Measurements from ENCODE around the gene CFAP299. TPM values are rescaled to one million over a fixed set of nuclear protein-coding genes. Genes with fewer than 3 reads are reported as not detected.
A peak's percentile ranks its signal among the peaks of the same experiment; 100 is the strongest.

CFAP299 gene
- total and polyA plus RNA-seq, 5 donors, result not detected

DNA sequence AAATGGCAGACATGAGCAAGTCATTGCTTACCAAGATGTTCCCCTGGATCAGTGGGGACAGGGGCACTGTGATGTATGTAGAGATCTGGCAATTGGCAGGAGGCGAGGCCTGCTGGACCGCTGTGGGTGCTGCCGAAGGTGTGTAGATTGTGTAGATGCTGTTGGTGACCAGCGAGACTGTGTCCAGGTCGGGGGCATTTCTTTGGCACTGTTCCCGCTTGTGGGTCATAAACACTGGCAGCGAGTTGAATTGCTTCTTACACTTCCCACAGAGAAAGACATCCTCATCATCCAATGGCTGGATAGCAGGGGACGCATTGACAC is 52.7 kb downstream of the CFAP299 start:
- Histone ChIP-seq H3K27me3 (ENCODE audit: control insufficient read depth, insufficient read depth) (no peaks in the 10 kb centered on the region), H3K27ac (ENCODE audit: low read length) (no peak overlapping the region), H3K4me1 (ENCODE audit: control insufficient read depth, insufficient read depth, low read length) (no peaks in the 10 kb centered on the region), H3K4me3 (ENCODE audit: low read length) (no peak overlapping the region), H3K9me3 (ENCODE audit: control insufficient read depth, low read length) (no peaks in the 10 kb centered on the region)
- intact Hi-C loops (cut with DNase I), result no loop called here
- 89% methylated on average over 8 of the region's 8 CpGs for WGBS
- DNase-seq (no peak), ATAC-seq (no peak)

DNA sequence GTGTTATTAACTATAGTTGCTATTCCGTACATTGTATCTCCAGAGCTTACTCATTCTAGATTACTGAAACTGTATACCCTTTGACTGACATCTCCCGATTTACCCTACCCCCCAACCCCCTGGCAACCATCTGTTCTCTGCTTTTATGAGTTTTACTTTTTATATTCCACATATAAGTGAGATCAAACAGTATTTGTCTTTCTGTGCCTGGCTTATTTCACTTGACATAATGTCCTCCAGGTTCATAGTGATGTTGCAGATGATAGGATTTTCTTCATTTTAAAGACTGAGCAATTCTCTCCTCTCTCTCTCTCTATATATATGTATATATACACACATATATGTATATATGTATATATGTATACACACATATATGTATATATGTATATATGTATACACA is 54.6 kb downstream of the CFAP299 start:
- ATAC-seq (no peak), DNase-seq (no peak)
- intact Hi-C loops (cut with DNase I), result no loop called here
- H3K27ac ChIP-seq (ENCODE audit: low read length), result no peak overlapping the region
- no peaks in the 10 kb centered on the region for H3K9me3 ChIP-seq (ENCODE audit: control insufficient read depth, low read length)
- no peaks in the 10 kb centered on the region for H3K4me1 ChIP-seq (ENCODE audit: control insufficient read depth, insufficient read depth, low read length)
- H3K4me3 ChIP-seq (ENCODE audit: low read length), result no peak overlapping the region
- no peaks in the 10 kb centered on the region for H3K27me3 ChIP-seq (ENCODE audit: control insufficient read depth, insufficient read depth)
- WGBS, result 91% methylated on average over 2 of the region's 2 CpGs

DNA sequence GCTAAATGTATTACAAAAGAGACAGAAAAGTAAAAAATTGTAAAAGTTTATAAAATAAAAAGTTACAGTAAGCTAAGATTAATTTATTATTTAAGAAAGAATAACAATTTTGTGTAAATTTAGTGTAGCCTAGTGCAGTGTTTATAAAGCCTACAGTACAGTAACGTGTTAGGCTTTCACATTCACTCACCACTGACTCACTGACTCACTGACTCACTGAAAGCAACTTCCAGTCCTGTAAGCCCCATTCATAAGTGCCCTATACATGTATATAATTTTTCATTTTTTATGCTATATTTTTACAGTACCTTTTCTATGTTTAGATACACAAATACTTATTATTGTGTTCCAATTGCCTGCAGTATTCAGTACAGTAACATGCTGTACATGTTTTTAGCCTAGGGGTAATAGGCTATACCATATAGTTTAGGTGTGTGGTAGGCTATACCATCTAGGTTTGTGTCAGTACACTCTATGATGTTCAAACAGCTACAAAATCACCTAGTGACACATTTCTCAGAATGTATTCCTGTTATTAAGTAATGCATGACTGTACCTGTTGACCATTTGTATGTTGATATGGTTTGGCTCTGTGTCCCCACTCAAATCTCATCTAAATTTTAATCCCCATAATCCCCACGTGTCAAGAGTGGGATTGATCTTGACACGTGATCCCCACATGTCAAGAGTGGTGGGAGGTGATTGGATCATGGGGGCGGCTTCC is 57.9 kb downstream of the CFAP299 start:
- Histone ChIP-seq H3K4me1 (ENCODE audit: control insufficient read depth, insufficient read depth, low read length) (no peaks in the 10 kb centered on the region), H3K27me3 (ENCODE audit: control insufficient read depth, insufficient read depth) (no peaks in the 10 kb centered on the region), H3K9me3 (ENCODE audit: control insufficient read depth, low read length) (no peaks in the 10 kb centered on the region), H3K4me3 (ENCODE audit: low read length) (no peak overlapping the region), H3K27ac (ENCODE audit: low read length) (no peak overlapping the region)
- 66% methylated on average over 4 of the region's 4 CpGs for WGBS
- DNase-seq (no peak), ATAC-seq (no peak)
- intact Hi-C loops (cut with DNase I), result no loop called here

DNA sequence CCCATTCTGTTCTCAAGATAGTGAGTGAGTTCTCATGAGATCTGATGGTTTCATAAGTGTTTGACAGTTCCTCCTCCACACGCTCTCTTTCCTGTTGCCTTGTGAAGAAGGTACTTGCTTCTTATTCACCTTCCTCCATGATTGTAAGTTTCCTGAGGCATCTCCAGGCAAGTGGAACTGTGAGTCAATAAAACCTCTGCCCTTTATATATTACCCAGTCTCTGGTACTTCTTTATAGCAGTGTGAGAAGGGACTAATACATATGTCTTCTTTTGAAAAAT is 58.4 kb downstream of the CFAP299 start:
- H3K27ac ChIP-seq (ENCODE audit: low read length), result no peak overlapping the region
- no peaks in the 10 kb centered on the region for H3K4me1 ChIP-seq (ENCODE audit: control insufficient read depth, insufficient read depth, low read length)
- no peak overlapping the region for H3K4me3 ChIP-seq (ENCODE audit: low read length)
- intact Hi-C loops (cut with DNase I), result no loop called here
- DNase-seq (no peak), ATAC-seq (no peak)
- no peaks in the 10 kb centered on the region for H3K9me3 ChIP-seq (ENCODE audit: control insufficient read depth, low read length)
- no peaks in the 10 kb centered on the region for H3K27me3 ChIP-seq (ENCODE audit: control insufficient read depth, insufficient read depth)
- 81% methylated on average over 1 of the region's 1 CpG for WGBS

DNA sequence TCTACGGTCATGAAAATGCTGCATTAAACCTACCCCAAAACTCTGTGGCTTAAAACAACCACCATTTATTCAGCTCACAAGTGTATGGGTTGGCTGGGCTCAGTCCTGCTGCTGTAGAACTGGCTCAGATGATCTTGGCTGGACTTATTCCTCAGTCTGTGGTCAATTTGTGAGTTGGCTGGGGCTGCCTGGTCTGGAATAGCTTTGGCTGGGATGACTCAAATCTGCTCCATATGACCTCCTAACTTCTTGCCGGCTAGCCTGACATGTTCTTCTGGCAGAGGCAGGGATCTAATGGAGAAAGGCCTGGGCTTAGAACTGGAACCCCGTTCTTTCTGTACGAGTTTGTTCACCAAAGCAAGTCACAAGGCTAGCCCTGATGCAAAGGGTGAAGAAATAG is 71.7 kb downstream of the CFAP299 start:
- Histone ChIP-seq H3K27me3 (ENCODE audit: control insufficient read depth, insufficient read depth) (no peaks in the 10 kb centered on the region), H3K4me1 (ENCODE audit: control insufficient read depth, insufficient read depth, low read length) (no peaks in the 10 kb centered on the region), H3K9me3 (ENCODE audit: control insufficient read depth, low read length) (no peaks in the 10 kb centered on the region), H3K4me3 (ENCODE audit: low read length) (no peak overlapping the region), H3K27ac (ENCODE audit: low read length) (no peak overlapping the region)
- peak; percentile 63 to 85 (median 65) for DNase-seq
- peak; percentile 86 to 97 for ATAC-seq
- intact Hi-C loops (cut with DNase I), result no loop called here
- WGBS, result 65% methylated on average over 4 of the region's 4 CpGs

DNA sequence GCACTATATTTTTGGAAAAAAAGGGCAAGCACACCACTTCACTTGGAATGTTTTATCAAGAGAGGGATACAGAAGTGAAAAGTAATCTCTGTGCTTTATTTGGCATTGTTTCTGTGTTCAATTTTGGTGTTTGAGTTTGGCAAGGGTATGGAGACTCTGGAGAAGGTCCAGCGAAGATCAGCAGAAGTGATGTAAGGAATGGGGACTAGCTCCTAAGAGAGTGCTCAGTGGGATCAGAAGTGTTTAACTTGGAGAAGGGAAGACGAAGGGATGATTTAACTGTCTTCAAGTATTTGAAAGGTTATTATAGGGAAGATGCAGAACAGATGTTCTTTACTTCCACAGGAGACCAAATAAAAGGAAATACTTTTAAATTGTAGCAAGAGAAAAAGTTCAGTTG is 74.3 kb downstream of the CFAP299 start:
- no peak for DNase-seq
- Histone ChIP-seq H3K27ac (ENCODE audit: low read length) (no peak overlapping the region), H3K9me3 (ENCODE audit: control insufficient read depth, low read length) (no peaks in the 10 kb centered on the region), H3K27me3 (ENCODE audit: control insufficient read depth, insufficient read depth) (no peaks in the 10 kb centered on the region), H3K4me1 (ENCODE audit: control insufficient read depth, insufficient read depth, low read length) (no peaks in the 10 kb centered on the region), H3K4me3 (ENCODE audit: low read length) (no peak overlapping the region)
- intact Hi-C loops (cut with DNase I), result no loop called here
- peak in 1 of 2 donors; percentile 51 for ATAC-seq
- WGBS, result 53% methylated on average over 2 of the region's 2 CpGs

DNA sequence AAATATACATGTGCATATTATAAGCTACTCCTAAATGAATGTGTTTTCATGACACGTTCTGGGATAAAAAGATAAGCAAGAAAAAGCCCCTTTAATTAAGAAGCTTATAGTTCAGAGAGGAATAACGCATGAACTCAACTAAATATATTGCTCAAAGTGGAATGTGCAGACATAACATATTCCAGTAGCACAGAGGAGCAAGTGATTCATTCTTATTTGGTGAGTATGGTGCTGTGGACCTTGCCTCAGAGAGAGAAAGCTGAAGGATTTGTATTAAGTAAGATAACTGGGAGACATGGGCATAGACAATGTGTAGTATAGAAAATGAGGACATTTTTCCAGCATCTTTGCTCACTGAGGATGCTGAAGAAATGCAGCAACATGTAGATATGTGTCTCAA is 76.8 kb downstream of the CFAP299 start:
- DNase-seq (no peak), ATAC-seq (no peak)
- WGBS, result 75% methylated on average over 2 of the region's 2 CpGs
- Histone ChIP-seq H3K4me1 (ENCODE audit: control insufficient read depth, insufficient read depth, low read length) (no peaks in the 10 kb centered on the region), H3K27me3 (ENCODE audit: control insufficient read depth, insufficient read depth) (no peaks in the 10 kb centered on the region), H3K9me3 (ENCODE audit: control insufficient read depth, low read length) (no peaks in the 10 kb centered on the region), H3K27ac (ENCODE audit: low read length) (no peak overlapping the region), H3K4me3 (ENCODE audit: low read length) (no peak overlapping the region)
- intact Hi-C loops (cut with DNase I), result no loop called here

DNA sequence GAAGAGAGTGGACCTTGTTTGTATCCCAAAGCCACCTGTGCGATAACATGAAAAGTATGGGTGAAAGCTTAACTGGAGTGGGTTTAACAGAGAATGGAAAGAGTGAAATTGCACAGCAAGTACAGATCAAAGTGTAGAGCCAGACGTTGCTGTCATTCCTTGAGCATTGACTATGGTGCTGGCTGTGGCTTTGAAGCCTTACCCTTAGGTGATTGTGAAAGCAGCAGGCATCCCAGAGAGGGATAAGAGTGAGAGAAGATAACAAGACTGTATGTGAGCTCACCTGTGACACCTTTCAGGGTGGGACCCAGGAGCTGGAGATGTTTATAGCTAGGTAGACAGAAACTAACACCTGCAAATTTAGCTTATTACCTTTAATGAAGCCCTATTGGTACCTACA is 77.6 kb downstream of the CFAP299 start:
- no peaks in the 10 kb centered on the region for H3K4me1 ChIP-seq (ENCODE audit: control insufficient read depth, insufficient read depth, low read length)
- DNase-seq (no peak), ATAC-seq (no peak)
- intact Hi-C loops (cut with DNase I), result no loop called here
- WGBS, result 19% methylated on average over 2 of the region's 2 CpGs
- H3K27me3 ChIP-seq (ENCODE audit: control insufficient read depth, insufficient read depth), result no peaks in the 10 kb centered on the region
- no peaks in the 10 kb centered on the region for H3K9me3 ChIP-seq (ENCODE audit: control insufficient read depth, low read length)
- H3K4me3 ChIP-seq (ENCODE audit: low read length), result no peak overlapping the region
- no peak overlapping the region for H3K27ac ChIP-seq (ENCODE audit: low read length)

DNA sequence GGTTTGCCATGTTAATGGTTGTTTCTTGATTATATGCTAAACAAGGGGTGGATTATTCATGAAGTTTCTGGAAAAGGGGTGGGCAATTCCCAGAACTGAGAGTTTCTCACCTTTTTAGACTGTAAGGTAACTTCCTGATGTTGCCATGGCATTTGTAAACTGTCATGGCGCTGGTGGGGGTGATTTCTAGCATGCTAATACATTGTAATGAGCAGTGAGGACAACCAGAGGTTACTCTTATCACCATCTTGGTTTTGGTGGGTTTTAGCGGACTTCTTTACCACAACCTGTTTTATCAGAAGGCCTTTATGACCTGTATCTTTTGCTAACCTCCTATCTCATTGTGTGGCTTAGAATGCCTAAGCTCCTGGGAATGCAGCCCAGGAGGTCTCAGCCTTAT is 81.5 kb downstream of the CFAP299 start:
- no peak for ATAC-seq
- Histone ChIP-seq H3K4me3 (ENCODE audit: low read length) (no peak overlapping the region), H3K27ac (ENCODE audit: low read length) (no peak overlapping the region), H3K27me3 (ENCODE audit: control insufficient read depth, insufficient read depth) (no peaks in the 10 kb centered on the region), H3K9me3 (ENCODE audit: control insufficient read depth, low read length) (no peaks in the 10 kb centered on the region), H3K4me1 (ENCODE audit: control insufficient read depth, insufficient read depth, low read length) (no peaks in the 10 kb centered on the region)
- DNase-seq, result no peak
- 80% methylated on average over 2 of the region's 2 CpGs for WGBS
- intact Hi-C loops (cut with DNase I), result no loop called here

DNA sequence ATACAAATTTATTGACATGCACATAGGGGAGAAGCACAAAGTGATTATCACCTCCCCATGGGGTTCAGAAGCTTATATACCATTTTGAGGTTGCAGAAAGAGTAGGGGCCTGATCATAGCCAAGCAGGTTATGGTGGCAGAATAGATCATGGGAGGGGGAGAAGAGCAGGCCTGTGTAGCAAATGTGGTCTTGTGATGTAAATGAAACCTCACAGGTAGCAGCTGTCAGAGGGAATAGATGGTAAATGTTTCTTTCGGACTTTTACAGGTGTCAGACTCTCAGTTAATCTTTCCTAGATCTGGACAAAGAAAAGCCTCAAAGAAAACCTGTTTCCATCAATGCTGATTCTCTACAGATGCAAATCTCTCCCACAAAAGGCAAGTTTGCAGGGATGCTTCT is 84.4 kb downstream of the CFAP299 start:
- WGBS, result 55% methylated on average over 1 of the region's 1 CpG
- intact Hi-C loops (cut with DNase I), result no loop called here
- H3K9me3 ChIP-seq (ENCODE audit: control insufficient read depth, low read length), result no peaks in the 10 kb centered on the region
- no peak overlapping the region for H3K4me3 ChIP-seq (ENCODE audit: low read length)
- no peak overlapping the region for H3K27ac ChIP-seq (ENCODE audit: low read length)
- no peaks in the 10 kb centered on the region for H3K27me3 ChIP-seq (ENCODE audit: control insufficient read depth, insufficient read depth)
- no peaks in the 10 kb centered on the region for H3K4me1 ChIP-seq (ENCODE audit: control insufficient read depth, insufficient read depth, low read length)
- DNase-seq (no peak), ATAC-seq (no peak)

DNA sequence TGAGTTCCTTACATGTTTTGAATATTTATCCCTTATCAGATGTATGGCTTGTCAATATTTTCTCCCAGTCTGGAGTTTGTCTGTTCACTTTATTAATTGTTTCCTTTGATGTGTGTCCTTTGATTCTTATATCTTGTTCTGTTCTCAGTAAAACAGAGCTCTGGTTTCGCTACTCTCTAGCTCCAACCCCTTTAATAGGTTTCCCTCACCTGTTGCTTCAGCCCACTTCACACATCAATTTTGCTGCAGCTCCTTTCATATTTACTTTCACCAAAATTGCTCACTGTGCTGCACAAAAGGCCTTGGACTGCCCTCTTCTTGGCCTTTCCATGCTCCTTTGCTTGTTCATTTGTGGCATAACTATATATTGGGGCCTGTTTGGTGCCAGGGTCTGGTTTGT is 85.1 kb downstream of the CFAP299 start:
- Histone ChIP-seq H3K4me3 (ENCODE audit: low read length) (no peak overlapping the region), H3K9me3 (ENCODE audit: control insufficient read depth, low read length) (no peaks in the 10 kb centered on the region), H3K4me1 (ENCODE audit: control insufficient read depth, insufficient read depth, low read length) (no peaks in the 10 kb centered on the region), H3K27me3 (ENCODE audit: control insufficient read depth, insufficient read depth) (no peaks in the 10 kb centered on the region), H3K27ac (ENCODE audit: low read length) (no peak overlapping the region)
- intact Hi-C loops (cut with DNase I), result no loop called here
- ATAC-seq (no peak), DNase-seq (no peak)
- WGBS, result 82% methylated on average over 1 of the region's 1 CpG

DNA sequence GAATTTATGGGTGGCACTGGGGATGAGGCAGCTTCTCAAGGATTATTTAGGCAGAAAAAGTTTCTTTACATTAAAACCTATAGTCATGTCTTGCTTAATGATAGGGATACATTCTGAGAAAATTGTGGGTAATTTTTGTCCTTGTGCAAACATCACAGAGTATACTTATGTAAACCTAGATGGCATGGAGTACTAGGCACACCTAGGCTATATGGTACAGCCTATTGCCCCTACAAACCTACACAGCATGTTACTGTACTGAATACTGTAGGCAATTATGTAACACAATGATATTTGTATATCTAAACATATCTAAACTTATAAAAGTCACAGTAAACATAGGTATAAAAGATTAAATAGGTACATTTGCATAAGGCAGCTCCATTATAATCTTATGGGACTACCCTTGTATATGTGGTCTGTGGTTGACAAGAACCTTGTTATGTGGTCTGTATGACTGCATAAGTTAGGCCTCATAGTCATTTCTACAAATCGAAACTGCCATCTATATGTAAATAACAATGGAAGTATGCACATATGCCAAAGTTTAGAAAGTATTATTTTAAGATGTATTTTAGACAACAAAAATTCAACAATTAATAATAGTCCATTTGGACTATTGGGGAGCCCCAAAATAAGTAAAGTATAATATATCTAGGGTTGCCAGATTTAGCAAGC is 87.3 kb downstream of the CFAP299 start:
- Histone ChIP-seq H3K27me3 (ENCODE audit: control insufficient read depth, insufficient read depth) (no peaks in the 10 kb centered on the region), H3K4me1 (ENCODE audit: control insufficient read depth, insufficient read depth, low read length) (no peaks in the 10 kb centered on the region), H3K4me3 (ENCODE audit: low read length) (no peak overlapping the region), H3K9me3 (ENCODE audit: control insufficient read depth, low read length) (no peaks in the 10 kb centered on the region), H3K27ac (ENCODE audit: low read length) (no peak overlapping the region)
- no peak for ATAC-seq
- 85% methylated on average over 1 of the region's 1 CpG for WGBS
- intact Hi-C loops (cut with DNase I), result no loop called here
- no peak for DNase-seq
